ENCODE results near the gene EEF1AKMT3.

DNA sequence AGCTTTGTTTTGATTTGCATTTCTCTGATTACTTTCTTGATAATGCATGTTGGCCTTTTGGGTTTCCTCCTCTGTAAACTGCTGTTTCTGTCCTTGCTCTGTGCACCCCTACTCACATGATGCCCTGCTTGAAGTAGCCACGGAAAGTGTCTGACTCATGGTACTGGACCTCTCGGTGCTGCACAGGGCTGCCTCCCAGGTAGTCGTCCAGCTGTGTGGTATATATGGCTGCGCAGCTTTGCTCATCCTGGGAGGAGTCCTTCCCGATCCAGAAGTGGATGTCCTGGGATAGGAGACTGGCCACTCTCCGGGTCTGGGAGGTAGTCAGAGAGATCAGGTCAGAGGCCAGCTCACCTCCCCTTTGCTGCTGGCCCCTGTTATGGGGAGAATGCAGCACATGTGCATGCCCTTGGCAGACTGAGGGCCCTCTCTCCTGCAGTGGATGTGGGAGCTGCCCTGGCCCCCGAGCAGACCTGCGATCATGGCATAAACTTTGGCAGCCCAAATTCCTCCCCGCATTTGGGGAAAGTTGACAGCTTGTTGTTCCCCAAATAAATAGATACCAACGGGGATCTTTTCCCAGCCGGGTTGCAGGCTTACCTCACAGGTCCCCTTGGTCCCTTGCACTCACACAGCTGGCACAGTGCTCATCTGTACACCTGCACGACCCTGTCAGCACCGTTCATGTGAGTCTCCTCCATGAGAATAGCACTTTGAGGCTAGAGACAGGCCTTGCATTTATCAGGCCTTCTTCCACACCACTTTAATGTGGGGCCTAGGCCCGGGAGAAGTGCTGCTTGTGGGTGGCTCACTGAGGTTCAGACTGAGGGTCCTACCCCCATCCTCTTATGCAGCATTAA, 40.9 kb downstream of the EEF1AKMT3 start:
- TF ChIP-seq EZH2phosphoT487 (IDR thresholded peaks at IDR 0.05; ENCODE audit: unreplicated experiment) (no peak), CREB1 (CRISPR knock-in tag; IDR thresholded peaks at IDR 0.05; ENCODE audit: low read depth) (no peak), POLR2AphosphoS5 (IDR thresholded peaks at IDR 0.05; ENCODE audit: low read depth) (no peak), EZH2 (IDR thresholded peaks at IDR 0.05; ENCODE audit: low read depth, unreplicated experiment) (no peak), ZNF331 (CRISPR knock-in tag; IDR thresholded peaks at IDR 0.05; ENCODE audit: low read depth) (no peak), ETS1 (IDR thresholded peaks at IDR 0.05) (no peak), JUNB (IDR thresholded peaks at IDR 0.05; ENCODE audit: unreplicated experiment) (no peak), STAT1 (IDR thresholded peaks at IDR 0.05; ENCODE audit: unreplicated experiment) (no peak), ZNF114 (CRISPR knock-in tag; IDR thresholded peaks at IDR 0.05) (no peak), NANOG (IDR thresholded peaks at IDR 0.05; ENCODE audit: borderline replicate concordance) (no peak)
- TF ChIP-seq, protein P1, sequence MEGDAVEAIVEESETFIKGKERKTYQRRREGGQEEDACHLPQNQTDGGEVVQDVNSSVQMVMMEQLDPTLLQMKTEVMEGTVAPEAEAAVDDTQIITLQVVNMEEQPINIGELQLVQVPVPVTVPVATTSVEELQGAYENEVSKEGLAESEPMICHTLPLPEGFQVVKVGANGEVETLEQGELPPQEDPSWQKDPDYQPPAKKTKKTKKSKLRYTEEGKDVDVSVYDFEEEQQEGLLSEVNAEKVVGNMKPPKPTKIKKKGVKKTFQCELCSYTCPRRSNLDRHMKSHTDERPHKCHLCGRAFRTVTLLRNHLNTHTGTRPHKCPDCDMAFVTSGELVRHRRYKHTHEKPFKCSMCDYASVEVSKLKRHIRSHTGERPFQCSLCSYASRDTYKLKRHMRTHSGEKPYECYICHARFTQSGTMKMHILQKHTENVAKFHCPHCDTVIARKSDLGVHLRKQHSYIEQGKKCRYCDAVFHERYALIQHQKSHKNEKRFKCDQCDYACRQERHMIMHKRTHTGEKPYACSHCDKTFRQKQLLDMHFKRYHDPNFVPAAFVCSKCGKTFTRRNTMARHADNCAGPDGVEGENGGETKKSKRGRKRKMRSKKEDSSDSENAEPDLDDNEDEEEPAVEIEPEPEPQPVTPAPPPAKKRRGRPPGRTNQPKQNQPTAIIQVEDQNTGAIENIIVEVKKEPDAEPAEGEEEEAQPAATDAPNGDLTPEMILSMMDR (conservative IDR thresholded peaks at IDR 0.05; ENCODE audit: low read depth in 2 of 2) = no peak
- TF ChIP-seq, protein P2, sequence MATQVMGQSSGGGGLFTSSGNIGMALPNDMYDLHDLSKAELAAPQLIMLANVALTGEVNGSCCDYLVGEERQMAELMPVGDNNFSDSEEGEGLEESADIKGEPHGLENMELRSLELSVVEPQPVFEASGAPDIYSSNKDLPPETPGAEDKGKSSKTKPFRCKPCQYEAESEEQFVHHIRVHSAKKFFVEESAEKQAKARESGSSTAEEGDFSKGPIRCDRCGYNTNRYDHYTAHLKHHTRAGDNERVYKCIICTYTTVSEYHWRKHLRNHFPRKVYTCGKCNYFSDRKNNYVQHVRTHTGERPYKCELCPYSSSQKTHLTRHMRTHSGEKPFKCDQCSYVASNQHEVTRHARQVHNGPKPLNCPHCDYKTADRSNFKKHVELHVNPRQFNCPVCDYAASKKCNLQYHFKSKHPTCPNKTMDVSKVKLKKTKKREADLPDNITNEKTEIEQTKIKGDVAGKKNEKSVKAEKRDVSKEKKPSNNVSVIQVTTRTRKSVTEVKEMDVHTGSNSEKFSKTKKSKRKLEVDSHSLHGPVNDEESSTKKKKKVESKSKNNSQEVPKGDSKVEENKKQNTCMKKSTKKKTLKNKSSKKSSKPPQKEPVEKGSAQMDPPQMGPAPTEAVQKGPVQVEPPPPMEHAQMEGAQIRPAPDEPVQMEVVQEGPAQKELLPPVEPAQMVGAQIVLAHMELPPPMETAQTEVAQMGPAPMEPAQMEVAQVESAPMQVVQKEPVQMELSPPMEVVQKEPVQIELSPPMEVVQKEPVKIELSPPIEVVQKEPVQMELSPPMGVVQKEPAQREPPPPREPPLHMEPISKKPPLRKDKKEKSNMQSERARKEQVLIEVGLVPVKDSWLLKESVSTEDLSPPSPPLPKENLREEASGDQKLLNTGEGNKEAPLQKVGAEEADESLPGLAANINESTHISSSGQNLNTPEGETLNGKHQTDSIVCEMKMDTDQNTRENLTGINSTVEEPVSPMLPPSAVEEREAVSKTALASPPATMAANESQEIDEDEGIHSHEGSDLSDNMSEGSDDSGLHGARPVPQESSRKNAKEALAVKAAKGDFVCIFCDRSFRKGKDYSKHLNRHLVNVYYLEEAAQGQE (IDR thresholded peaks at IDR 0.05; ENCODE audit: unreplicated experiment) = no peak
- TF ChIP-seq, protein P3, sequence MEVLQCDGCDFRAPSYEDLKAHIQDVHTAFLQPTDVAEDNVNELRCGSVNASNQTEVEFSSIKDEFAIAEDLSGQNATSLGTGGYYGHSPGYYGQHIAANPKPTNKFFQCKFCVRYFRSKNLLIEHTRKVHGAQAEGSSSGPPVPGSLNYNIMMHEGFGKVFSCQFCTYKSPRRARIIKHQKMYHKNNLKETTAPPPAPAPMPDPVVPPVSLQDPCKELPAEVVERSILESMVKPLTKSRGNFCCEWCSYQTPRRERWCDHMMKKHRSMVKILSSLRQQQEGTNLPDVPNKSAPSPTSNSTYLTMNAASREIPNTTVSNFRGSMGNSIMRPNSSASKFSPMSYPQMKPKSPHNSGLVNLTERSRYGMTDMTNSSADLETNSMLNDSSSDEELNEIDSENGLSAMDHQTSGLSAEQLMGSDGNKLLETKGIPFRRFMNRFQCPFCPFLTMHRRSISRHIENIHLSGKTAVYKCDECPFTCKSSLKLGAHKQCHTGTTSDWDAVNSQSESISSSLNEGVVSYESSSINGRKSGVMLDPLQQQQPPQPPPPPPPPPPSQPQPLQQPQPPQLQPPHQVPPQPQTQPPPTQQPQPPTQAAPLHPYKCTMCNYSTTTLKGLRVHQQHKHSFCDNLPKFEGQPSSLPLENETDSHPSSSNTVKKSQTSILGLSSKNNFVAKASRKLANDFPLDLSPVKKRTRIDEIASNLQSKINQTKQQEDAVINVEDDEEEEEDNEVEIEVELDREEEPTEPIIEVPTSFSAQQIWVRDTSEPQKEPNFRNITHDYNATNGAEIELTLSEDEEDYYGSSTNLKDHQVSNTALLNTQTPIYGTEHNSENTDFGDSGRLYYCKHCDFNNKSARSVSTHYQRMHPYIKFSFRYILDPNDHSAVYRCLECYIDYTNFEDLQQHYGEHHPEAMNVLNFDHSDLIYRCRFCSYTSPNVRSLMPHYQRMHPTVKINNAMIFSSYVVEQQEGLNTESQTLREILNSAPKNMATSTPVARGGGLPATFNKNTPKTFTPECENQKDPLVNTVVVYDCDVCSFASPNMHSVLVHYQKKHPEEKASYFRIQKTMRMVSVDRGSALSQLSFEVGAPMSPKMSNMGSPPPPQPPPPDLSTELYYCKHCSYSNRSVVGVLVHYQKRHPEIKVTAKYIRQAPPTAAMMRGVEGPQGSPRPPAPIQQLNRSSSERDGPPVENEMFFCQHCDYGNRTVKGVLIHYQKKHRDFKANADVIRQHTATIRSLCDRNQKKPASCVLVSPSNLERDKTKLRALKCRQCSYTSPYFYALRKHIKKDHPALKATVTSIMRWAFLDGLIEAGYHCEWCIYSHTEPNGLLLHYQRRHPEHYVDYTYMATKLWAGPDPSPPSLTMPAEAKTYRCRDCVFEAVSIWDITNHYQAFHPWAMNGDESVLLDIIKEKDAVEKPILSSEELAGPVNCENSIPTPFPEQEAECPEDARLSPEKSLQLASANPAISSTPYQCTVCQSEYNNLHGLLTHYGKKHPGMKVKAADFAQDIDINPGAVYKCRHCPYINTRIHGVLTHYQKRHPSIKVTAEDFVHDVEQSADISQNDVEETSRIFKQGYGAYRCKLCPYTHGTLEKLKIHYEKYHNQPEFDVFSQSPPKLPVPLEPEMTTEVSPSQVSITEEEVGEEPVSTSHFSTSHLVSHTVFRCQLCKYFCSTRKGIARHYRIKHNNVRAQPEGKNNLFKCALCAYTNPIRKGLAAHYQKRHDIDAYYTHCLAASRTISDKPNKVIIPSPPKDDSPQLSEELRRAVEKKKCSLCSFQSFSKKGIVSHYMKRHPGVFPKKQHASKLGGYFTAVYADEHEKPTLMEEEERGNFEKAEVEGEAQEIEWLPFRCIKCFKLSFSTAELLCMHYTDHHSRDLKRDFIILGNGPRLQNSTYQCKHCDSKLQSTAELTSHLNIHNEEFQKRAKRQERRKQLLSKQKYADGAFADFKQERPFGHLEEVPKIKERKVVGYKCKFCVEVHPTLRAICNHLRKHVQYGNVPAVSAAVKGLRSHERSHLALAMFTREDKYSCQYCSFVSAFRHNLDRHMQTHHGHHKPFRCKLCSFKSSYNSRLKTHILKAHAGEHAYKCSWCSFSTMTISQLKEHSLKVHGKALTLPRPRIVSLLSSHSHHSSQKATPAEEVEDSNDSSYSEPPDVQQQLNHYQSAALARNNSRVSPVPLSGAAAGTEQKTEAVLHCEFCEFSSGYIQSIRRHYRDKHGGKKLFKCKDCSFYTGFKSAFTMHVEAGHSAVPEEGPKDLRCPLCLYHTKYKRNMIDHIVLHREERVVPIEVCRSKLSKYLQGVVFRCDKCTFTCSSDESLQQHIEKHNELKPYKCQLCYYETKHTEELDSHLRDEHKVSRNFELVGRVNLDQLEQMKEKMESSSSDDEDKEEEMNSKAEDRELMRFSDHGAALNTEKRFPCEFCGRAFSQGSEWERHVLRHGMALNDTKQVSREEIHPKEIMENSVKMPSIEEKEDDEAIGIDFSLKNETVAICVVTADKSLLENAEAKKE (CRISPR knock-in tag; IDR thresholded peaks at IDR 0.05) = no peak
